Glutamatergic neuron (in vitro differentiated cells): ENCODE data around the gene CCNT1. TPM values are rescaled to one million over a fixed set of nuclear protein-coding genes. Genes with fewer than 3 reads are reported as not detected.

Experiments
- DNase-seq: peaks from one replicate; pipeline ENCODE4 v3.0.0; 2022
- H3K27ac Mint-ChIP-seq: one replicate; pipeline ENCODE4 v1.8.0; 2020; ENCODE audit warnings: mild to moderate bottlenecking, mixed read lengths, inconsistent platforms; ENCODE audit not compliant: unreplicated experiment
- H3K27me3 Mint-ChIP-seq: one replicate; pipeline ENCODE4 v1.8.0; 2020; ENCODE audit warnings: mild to moderate bottlenecking, moderate library complexity, mixed read lengths, inconsistent platforms; ENCODE audit not compliant: unreplicated experiment
- H3K36me3 Mint-ChIP-seq: one replicate; pipeline ENCODE4 v1.8.0; 2020; ENCODE audit warnings: mild to moderate bottlenecking, mixed read lengths, inconsistent platforms; ENCODE audit not compliant: unreplicated experiment
- H3K4me1 Mint-ChIP-seq: one replicate; pipeline ENCODE4 v1.8.0; 2020; ENCODE audit warnings: mild to moderate bottlenecking, low read depth, mixed read lengths, inconsistent platforms; ENCODE audit not compliant: unreplicated experiment
- H3K4me3 Mint-ChIP-seq: one replicate; pipeline ENCODE4 v1.8.0; 2020; ENCODE audit warnings: mild to moderate bottlenecking, mixed read lengths, inconsistent platforms; ENCODE audit not compliant: unreplicated experiment
- H3K9me3 Mint-ChIP-seq: one replicate; pipeline ENCODE4 v1.8.0; 2020; ENCODE audit warnings: mild to moderate bottlenecking, moderate library complexity, mixed read lengths, inconsistent platforms; ENCODE audit not compliant: unreplicated experiment
- long read RNA-seq: library from polyadenylated mRNA; unstranded; transcript quantifications from one replicate; pipeline ENCODE4 v2.0.0, GENCODE V29; 2020; ENCODE audit not compliant: unreplicated experiment
- total RNA-seq: library from RNA; stranded (reverse); fragmentation: NEBNext Ultra II Directional; extraction: Animal tissue kit (Norgen Biotek cat#: 25700); gene quantifications from one replicate; pipeline ENCODE4 v1.2.1, GENCODE V29; 2021; ENCODE audit not compliant: unreplicated experiment
- TF ChIP-seq, protein P1 (sequence below): fragments of 200-600 bp; sonication (generic); IDR thresholded peaks from one replicate; pipeline ENCODE4 v1.5.0; 2021; ENCODE audit not compliant: partially characterized antibody, unreplicated experiment

CCNT1 gene
- total RNA-seq: 42.5 TPM
- long read RNA-seq, full-length matches to known transcripts: 2 of 7 reads
- long read RNA-seq, partial matches to known transcripts: 0 of 7 reads
- long read RNA-seq, other reads (novel, unspliced or antisense): 5 of 7 reads

GRCh38 chr12:48716493-48717251 is at the start of gene CCNT1:
TSS of gene CCNT1 (minus strand) at chr12:48716707. CDS start at chr12:48716675, 32 bp downstream.
- TF ChIP-seq, protein P1, sequence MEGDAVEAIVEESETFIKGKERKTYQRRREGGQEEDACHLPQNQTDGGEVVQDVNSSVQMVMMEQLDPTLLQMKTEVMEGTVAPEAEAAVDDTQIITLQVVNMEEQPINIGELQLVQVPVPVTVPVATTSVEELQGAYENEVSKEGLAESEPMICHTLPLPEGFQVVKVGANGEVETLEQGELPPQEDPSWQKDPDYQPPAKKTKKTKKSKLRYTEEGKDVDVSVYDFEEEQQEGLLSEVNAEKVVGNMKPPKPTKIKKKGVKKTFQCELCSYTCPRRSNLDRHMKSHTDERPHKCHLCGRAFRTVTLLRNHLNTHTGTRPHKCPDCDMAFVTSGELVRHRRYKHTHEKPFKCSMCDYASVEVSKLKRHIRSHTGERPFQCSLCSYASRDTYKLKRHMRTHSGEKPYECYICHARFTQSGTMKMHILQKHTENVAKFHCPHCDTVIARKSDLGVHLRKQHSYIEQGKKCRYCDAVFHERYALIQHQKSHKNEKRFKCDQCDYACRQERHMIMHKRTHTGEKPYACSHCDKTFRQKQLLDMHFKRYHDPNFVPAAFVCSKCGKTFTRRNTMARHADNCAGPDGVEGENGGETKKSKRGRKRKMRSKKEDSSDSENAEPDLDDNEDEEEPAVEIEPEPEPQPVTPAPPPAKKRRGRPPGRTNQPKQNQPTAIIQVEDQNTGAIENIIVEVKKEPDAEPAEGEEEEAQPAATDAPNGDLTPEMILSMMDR: peak; percentile 31
- H3K4me3 Mint-ChIP-seq: peak within 1 kb of the TSS; percentile 93
- peaks cover 20% of the 10 kb centered on the region for H3K9me3 Mint-ChIP-seq
- H3K27ac Mint-ChIP-seq: peak within 1 kb of the TSS; percentile 94
- peaks cover 10% of the 10 kb centered on the region for H3K27me3 Mint-ChIP-seq
- H3K36me3 Mint-ChIP-seq: peaks cover 15% of the 10 kb centered on the region
- H3K4me1 Mint-ChIP-seq: peaks cover 6% of the 10 kb centered on the region
- DNase-seq: peak; percentile 98

- H3K9me3 Mint-ChIP-seq: no peaks in the 10 kb centered on the region
- H3K4me3 Mint-ChIP-seq: no peak overlapping the region
- TF ChIP-seq, protein P1: no peak
- no peak overlapping the region for H3K27ac Mint-ChIP-seq
- H3K27me3 Mint-ChIP-seq: no peaks in the 10 kb centered on the region
- no peaks in the 10 kb centered on the region for H3K36me3 Mint-ChIP-seq
- H3K4me1 Mint-ChIP-seq: no peaks in the 10 kb centered on the region
- DNase-seq: no peak
Observed at GRCh38 chr12:48765753-48766162, 49.3 kb upstream of the CCNT1 start.

DNA sequence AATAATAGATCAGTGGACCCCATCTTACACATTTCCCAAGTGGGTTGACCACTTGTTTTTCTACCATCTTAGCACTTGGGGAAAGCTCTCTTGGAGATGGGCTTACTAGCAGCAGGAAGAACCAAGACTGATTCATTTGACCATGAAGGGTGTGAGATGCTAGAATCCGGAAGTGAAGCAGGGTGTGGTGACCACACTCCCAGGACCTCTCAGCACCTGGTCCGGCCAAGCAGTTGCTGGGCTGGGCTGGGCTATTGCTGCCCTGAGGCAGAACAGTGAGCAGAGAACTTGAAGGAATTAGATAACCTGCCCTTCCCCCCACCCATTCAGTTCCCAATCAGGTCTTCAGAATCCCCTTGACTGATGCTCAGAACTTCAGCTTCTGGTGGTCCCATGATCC is 48.0 kb upstream of the CCNT1 start:
- no peak overlapping the region for H3K27ac Mint-ChIP-seq
- no peak for DNase-seq
- H3K9me3 Mint-ChIP-seq: no peaks in the 10 kb centered on the region
- no peaks in the 10 kb centered on the region for H3K36me3 Mint-ChIP-seq
- TF ChIP-seq, protein P1: no peak
- no peaks in the 10 kb centered on the region for H3K27me3 Mint-ChIP-seq
- H3K4me1 Mint-ChIP-seq: no peaks in the 10 kb centered on the region
- H3K4me3 Mint-ChIP-seq: no peak overlapping the region

- TF ChIP-seq, protein P1: no peak
- DNase-seq: no peak
- Mint-ChIP-seq H3K9me3 (peaks cover 2% of the 10 kb centered on the region), H3K4me1 (no peaks in the 10 kb centered on the region), H3K36me3 (no peaks in the 10 kb centered on the region), H3K4me3 (no peak overlapping the region), H3K27ac (no peak overlapping the region), H3K27me3 (no peaks in the 10 kb centered on the region)
Observed at GRCh38 chr12:48758737-48759136, 42.2 kb upstream of the CCNT1 start.

- Mint-ChIP-seq H3K4me3 (no peak overlapping the region), H3K27me3 (no peaks in the 10 kb centered on the region), H3K36me3 (no peaks in the 10 kb centered on the region), H3K4me1 (peaks cover 2% of the 10 kb centered on the region), H3K9me3 (peaks cover 2% of the 10 kb centered on the region), H3K27ac (no peak overlapping the region)
- TF ChIP-seq, protein P1: no peak
- DNase-seq: no peak
Observed at GRCh38 chr12:48758186-48758585, 41.7 kb upstream of the CCNT1 start.
